GM19043 (cell line): ENCODE measurements around the gene CDC42.

Experiments used
- ATAC-seq: cut with Tn5 transposase; IDR thresholded peaks from one replicate; pipeline ENCODE4 v1.9.1; 2021; ENCODE audit warnings: low read depth; ENCODE audit not compliant: unreplicated experiment

Gene CDC42

GRCh38 chr1:22124592-22125229, 72.2 kb downstream of the CDC42 start:
- ATAC-seq = no peak

- no peak for ATAC-seq
Measured at GRCh38 chr1:22126531-22126930, 74.0 kb downstream of the CDC42 start.

GRCh38 chr1:22127248-22127647, 74.7 kb downstream of the CDC42 start:
- ATAC-seq = no peak

- no peak for ATAC-seq
Measured at GRCh38 chr1:22127731-22128130, 75.2 kb downstream of the CDC42 start.

- ATAC-seq = no peak
Measured at GRCh38 chr1:22128392-22128791, 75.9 kb downstream of the CDC42 start.

- no peak for ATAC-seq
Measured at GRCh38 chr1:22129501-22130117, 77.1 kb downstream of the CDC42 start.

- no peak for ATAC-seq
Measured at GRCh38 chr1:22131062-22131461, 78.6 kb downstream of the CDC42 start.

- no peak for ATAC-seq
Measured at GRCh38 chr1:22131875-22132486, 79.5 kb downstream of the CDC42 start.

GRCh38 chr1:22132517-22133235, 80.2 kb downstream of the CDC42 start:
- no peak for ATAC-seq

GRCh38 chr1:22133247-22133930, 80.9 kb downstream of the CDC42 start:
- ATAC-seq = no peak

GRCh38 chr1:22133931-22134324, 81.4 kb downstream of the CDC42 start:
- ATAC-seq = no peak

GRCh38 chr1:22137004-22137720, 84.7 kb downstream of the CDC42 start:
- no peak for ATAC-seq

GRCh38 chr1:22139066-22139594, 86.6 kb downstream of the CDC42 start:
- ATAC-seq = no peak

- no peak for ATAC-seq
Measured at GRCh38 chr1:22139817-22140216, 87.3 kb downstream of the CDC42 start.
